Measurements from ENCODE around the gene PTPRM.

PTPRM gene

GRCh38 chr18:8196238-8196637 is 629.1 kb downstream of the PTPRM start:
- in situ Hi-C loops (cut with MboI; ENCODE audit: low sequenced_read_pairs) = no loop called here
- H3K27me3 ChIP-seq (ENCODE audit: low read depth) = no peaks in the 10 kb centered on the region
- H3K4me1 ChIP-seq = no peaks in the 10 kb centered on the region
- no peaks in the 10 kb centered on the region for H3K9me3 ChIP-seq
- no peak overlapping the region for H3K4me3 ChIP-seq
- no peak for DNase-seq (ENCODE audit: low spot score in 2 of 2)
- no peaks in the 10 kb centered on the region for H3K36me3 ChIP-seq (replicated peaks)

- Histone ChIP-seq H3K4me1 (no peaks in the 10 kb centered on the region), H3K27me3 (ENCODE audit: low read depth) (no peaks in the 10 kb centered on the region), H3K4me3 (no peak overlapping the region), H3K36me3 (replicated peaks) (no peaks in the 10 kb centered on the region), H3K9me3 (no peaks in the 10 kb centered on the region)
- in situ Hi-C loops (cut with MboI; ENCODE audit: low sequenced_read_pairs) = no loop called here
- no peak for DNase-seq (ENCODE audit: low spot score in 2 of 2)
Measured at GRCh38 chr18:8197499-8197898, 630.4 kb downstream of the PTPRM start.

- no peak for DNase-seq (ENCODE audit: low spot score in 2 of 2)
- Histone ChIP-seq H3K36me3 (replicated peaks) (no peaks in the 10 kb centered on the region), H3K9me3 (no peaks in the 10 kb centered on the region), H3K4me3 (no peak overlapping the region), H3K4me1 (no peaks in the 10 kb centered on the region), H3K27me3 (ENCODE audit: low read depth) (no peaks in the 10 kb centered on the region)
- in situ Hi-C loops (cut with MboI; ENCODE audit: low sequenced_read_pairs) = no loop called here
Measured at GRCh38 chr18:8207996-8208395, 640.9 kb downstream of the PTPRM start.

GRCh38 chr18:8208716-8209115 is 641.6 kb downstream of the PTPRM start:
- Histone ChIP-seq H3K9me3 (no peaks in the 10 kb centered on the region), H3K36me3 (replicated peaks) (no peaks in the 10 kb centered on the region), H3K4me1 (no peaks in the 10 kb centered on the region), H3K4me3 (no peak overlapping the region), H3K27me3 (ENCODE audit: low read depth) (no peaks in the 10 kb centered on the region)
- DNase-seq (ENCODE audit: low spot score in 2 of 2) = no peak
- in situ Hi-C loops (cut with MboI; ENCODE audit: low sequenced_read_pairs) = no loop called here

GRCh38 chr18:8212896-8213780 is 646.0 kb downstream of the PTPRM start:
- no peak overlapping the region for H3K4me3 ChIP-seq
- no peaks in the 10 kb centered on the region for H3K9me3 ChIP-seq
- H3K27me3 ChIP-seq (ENCODE audit: low read depth) = no peaks in the 10 kb centered on the region
- H3K36me3 ChIP-seq (replicated peaks) = no peaks in the 10 kb centered on the region
- DNase-seq (ENCODE audit: low spot score in 2 of 2) = no peak
- in situ Hi-C loops (cut with MboI; ENCODE audit: low sequenced_read_pairs) = no loop called here
- H3K4me1 ChIP-seq = no peaks in the 10 kb centered on the region

GRCh38 chr18:8215741-8216140 is 648.6 kb downstream of the PTPRM start:
- no peaks in the 10 kb centered on the region for H3K9me3 ChIP-seq
- H3K27me3 ChIP-seq (ENCODE audit: low read depth) = no peaks in the 10 kb centered on the region
- in situ Hi-C loops (cut with MboI; ENCODE audit: low sequenced_read_pairs) = no loop called here
- DNase-seq (ENCODE audit: low spot score in 2 of 2) = no peak
- H3K4me1 ChIP-seq = no peaks in the 10 kb centered on the region
- no peaks in the 10 kb centered on the region for H3K36me3 ChIP-seq (replicated peaks)
- H3K4me3 ChIP-seq = no peak overlapping the region

- H3K36me3 ChIP-seq (replicated peaks) = no peaks in the 10 kb centered on the region
- no peak for DNase-seq (ENCODE audit: low spot score in 2 of 2)
- H3K4me3 ChIP-seq = no peak overlapping the region
- no peaks in the 10 kb centered on the region for H3K4me1 ChIP-seq
- in situ Hi-C loops (cut with MboI; ENCODE audit: low sequenced_read_pairs) = no loop called here
- no peaks in the 10 kb centered on the region for H3K9me3 ChIP-seq
- H3K27me3 ChIP-seq (ENCODE audit: low read depth) = no peaks in the 10 kb centered on the region
Measured at GRCh38 chr18:8217051-8217564, 650.0 kb downstream of the PTPRM start.

- Histone ChIP-seq H3K4me1 (no peaks in the 10 kb centered on the region), H3K36me3 (replicated peaks) (no peaks in the 10 kb centered on the region), H3K27me3 (ENCODE audit: low read depth) (no peaks in the 10 kb centered on the region), H3K4me3 (no peak overlapping the region), H3K9me3 (no peaks in the 10 kb centered on the region)
- in situ Hi-C loops (cut with MboI; ENCODE audit: low sequenced_read_pairs) = no loop called here
- no peak for DNase-seq (ENCODE audit: low spot score in 2 of 2)
Measured at GRCh38 chr18:8218197-8218596, 651.1 kb downstream of the PTPRM start.

GRCh38 chr18:8221452-8221851 is 654.3 kb downstream of the PTPRM start:
- in situ Hi-C loops (cut with MboI; ENCODE audit: low sequenced_read_pairs) = no loop called here
- Histone ChIP-seq H3K9me3 (no peaks in the 10 kb centered on the region), H3K27me3 (ENCODE audit: low read depth) (no peaks in the 10 kb centered on the region), H3K4me3 (no peak overlapping the region), H3K4me1 (no peaks in the 10 kb centered on the region), H3K36me3 (replicated peaks) (no peaks in the 10 kb centered on the region)
- DNase-seq (ENCODE audit: low spot score in 2 of 2) = no peak

GRCh38 chr18:8224576-8224975 is 657.5 kb downstream of the PTPRM start:
- in situ Hi-C loops (cut with MboI; ENCODE audit: low sequenced_read_pairs) = no loop called here
- Histone ChIP-seq H3K27me3 (ENCODE audit: low read depth) (no peaks in the 10 kb centered on the region), H3K9me3 (no peaks in the 10 kb centered on the region), H3K4me1 (no peaks in the 10 kb centered on the region), H3K4me3 (no peak overlapping the region), H3K36me3 (replicated peaks) (no peaks in the 10 kb centered on the region)
- DNase-seq (ENCODE audit: low spot score in 2 of 2) = no peak

GRCh38 chr18:8229040-8229439 is 661.9 kb downstream of the PTPRM start:
- Histone ChIP-seq H3K4me1 (no peaks in the 10 kb centered on the region), H3K36me3 (replicated peaks) (no peaks in the 10 kb centered on the region), H3K27me3 (ENCODE audit: low read depth) (no peaks in the 10 kb centered on the region), H3K9me3 (no peaks in the 10 kb centered on the region), H3K4me3 (no peak overlapping the region)
- no peak for DNase-seq (ENCODE audit: low spot score in 2 of 2)
- in situ Hi-C loops (cut with MboI; ENCODE audit: low sequenced_read_pairs) = no loop called here

- Histone ChIP-seq H3K4me3 (no peak overlapping the region), H3K36me3 (replicated peaks) (no peaks in the 10 kb centered on the region), H3K27me3 (ENCODE audit: low read depth) (no peaks in the 10 kb centered on the region), H3K9me3 (no peaks in the 10 kb centered on the region), H3K4me1 (no peaks in the 10 kb centered on the region)
- in situ Hi-C loops (cut with MboI; ENCODE audit: low sequenced_read_pairs) = no loop called here
- DNase-seq (ENCODE audit: low spot score in 2 of 2) = no peak
Measured at GRCh38 chr18:8229787-8230186, 662.7 kb downstream of the PTPRM start.

GRCh38 chr18:8231316-8231715 is 664.2 kb downstream of the PTPRM start:
- in situ Hi-C loops (cut with MboI; ENCODE audit: low sequenced_read_pairs) = no loop called here
- DNase-seq (ENCODE audit: low spot score in 2 of 2) = no peak
- Histone ChIP-seq H3K27me3 (ENCODE audit: low read depth) (no peaks in the 10 kb centered on the region), H3K9me3 (no peaks in the 10 kb centered on the region), H3K36me3 (replicated peaks) (no peaks in the 10 kb centered on the region), H3K4me3 (no peak overlapping the region), H3K4me1 (no peaks in the 10 kb centered on the region)

- no peak for DNase-seq (ENCODE audit: low spot score in 2 of 2)
- in situ Hi-C loops (cut with MboI; ENCODE audit: low sequenced_read_pairs) = no loop called here
- no peaks in the 10 kb centered on the region for H3K9me3 ChIP-seq
Measured at GRCh38 chr18:8232791-8233190, 665.7 kb downstream of the PTPRM start.

More at GRCh38 chr18:8232791-8233190, 665.7 kb downstream of the PTPRM start:
- Histone ChIP-seq H3K4me1 (no peaks in the 10 kb centered on the region), H3K4me3 (no peak overlapping the region), H3K36me3 (replicated peaks) (no peaks in the 10 kb centered on the region), H3K27me3 (ENCODE audit: low read depth) (no peaks in the 10 kb centered on the region)

Measured in HAP-1 (cell line).